B cell (primary cell): ENCODE results near the gene SPACA7. TPM values are rescaled to one million over a fixed set of nuclear protein-coding genes. Genes with fewer than 3 reads are reported as not detected.

Experiments
- ATAC-seq: fragments of 200-7000 bp; cut with Tn5 transposase; one replicate; pipeline ENCODE4 v1.10.0; 2021; ENCODE audit warnings: low read depth, mild to moderate bottlenecking, moderate number of reproducible peaks, moderate library complexity
- CTCF ChIA-PET: fragments of 350-600 bp; sonication (Branson Sonifier 250); formaldehyde crosslinking; loops from one replicate; lab custom pipeline; 2021; ENCODE audit warnings: antibody characterized with exemption, inconsistent platforms; lab: Charles Lee
- POLR2A ChIA-PET: fragments of 350-600 bp; sonication (Branson Sonifier 250); formaldehyde crosslinking; loops from one replicate; lab custom pipeline; 2021; ENCODE audit warnings: antibody characterized with exemption; lab: Charles Lee
- DNase-seq: peaks from one replicate; pipeline ENCODE4 v3.0.0; 2013
- H2AFZ ChIP-seq: 2 replicates; pipeline ENCODE4 v1.6.1; 2012; ENCODE audit warnings: mild to moderate bottlenecking, low read depth, low read length; ENCODE audit not compliant: insufficient read depth, poor library complexity, severe bottlenecking
- H3K27ac ChIP-seq, 2 donors: 1 replicate in 1 of 2; 2 replicates in 1 of 2; pipeline ENCODE4 v1.5.1; 2012 to 2013; ENCODE audit warnings: low read length in 2 of 2, mild to moderate bottlenecking in 2 of 2, moderate library complexity in 1 of 2
- H3K27me3 ChIP-seq, 4 experiments: fragments of 200-600 bp in 1 of 4; sonication (generic) in 1 of 4; replicated peaks in 1 of 4; 1 replicate in 2 of 4; 2 replicates in 2 of 4; pipeline versions ENCODE4 v1.6.1 to v1.7.0; 2013 to 2016; ENCODE audit warnings: low read length in 3 of 4, mild to moderate bottlenecking in 2 of 4, mixed read lengths in 1 of 4, moderate library complexity in 1 of 4; ENCODE audit not compliant: insufficient read depth in 4 of 4, control insufficient read depth in 3 of 4; ENCODE audit errors: control extremely low read depth in 1 of 4
- H3K36me3 ChIP-seq, 2 experiments: replicated peaks in 1 of 2; 1 replicate in 1 of 2; 2 replicates in 1 of 2; pipeline versions ENCODE4 v1.6.1 to v1.7.1; 2013; ENCODE audit warnings: low read length in 1 of 2; ENCODE audit not compliant: insufficient read depth in 2 of 2, control insufficient read depth in 1 of 2; ENCODE audit errors: control extremely low read depth in 1 of 2, extremely low read depth in 1 of 2
- H3K4me1 ChIP-seq, 2 donors: fragments of 200-600 bp in 1 of 2; sonication (generic) in 1 of 2; 1 replicate in 1 of 2; 2 replicates in 1 of 2; pipeline versions ENCODE4 v1.5.1 to v1.6.1; 2013 to 2017; ENCODE audit warnings: low read length in 2 of 2; ENCODE audit not compliant: control insufficient read depth in 2 of 2, insufficient read depth in 2 of 2
- H3K4me2 ChIP-seq: replicated peaks from 2 replicates; pipeline ENCODE3; 2012; ENCODE audit warnings: mild to moderate bottlenecking, low read depth, low read length; ENCODE audit not compliant: poor library complexity, severe bottlenecking
- H3K4me3 ChIP-seq, 5 experiments: fragments of 200-600 bp in 1 of 5; sonication (generic) in 1 of 5; 1 replicate in 3 of 5; 2 replicates in 2 of 5; pipeline versions ENCODE4 v1.5.1 to v1.7.0; 2011 to 2016; ENCODE audit warnings: low read length in 4 of 5, mild to moderate bottlenecking in 4 of 5, low read depth in 2 of 5, control low read depth in 1 of 5, moderate library complexity in 1 of 5; ENCODE audit not compliant: insufficient read depth in 1 of 5; ENCODE audit errors: control extremely low read depth in 1 of 5, extremely low read depth in 1 of 5
- H3K79me2 ChIP-seq: fragments of 200-600 bp; sonication (generic); one replicate; pipeline ENCODE4 v1.6.0; 2016; ENCODE audit warnings: low read length; ENCODE audit not compliant: control insufficient read depth, insufficient read depth
- H3K9ac ChIP-seq: fragments of 200-600 bp; sonication (generic); 2 replicates; pipeline ENCODE4 v1.6.1; 2017; ENCODE audit warnings: mild to moderate bottlenecking, low read length, moderate library complexity
- H3K9me3 ChIP-seq, 3 donors: one replicate each; pipeline versions ENCODE4 v1.6.1 to v1.7.1; 2013; ENCODE audit warnings: low read length in 2 of 3; ENCODE audit not compliant: control insufficient read depth in 2 of 3, insufficient read depth in 1 of 3; ENCODE audit errors: control extremely low read depth in 1 of 3
- H4K20me1 ChIP-seq: 2 replicates; pipeline ENCODE4 v1.6.0; 2012; ENCODE audit warnings: mild to moderate bottlenecking, low read length; ENCODE audit not compliant: insufficient read depth, control insufficient read depth, poor library complexity, severe bottlenecking
- H3K27ac Mint-ChIP-seq: one replicate; pipeline ENCODE4 v1.8.0; 2021; ENCODE audit warnings: mixed read lengths
- H3K27me3 Mint-ChIP-seq: one replicate; pipeline ENCODE4 v1.8.0; 2021; ENCODE audit warnings: mixed read lengths
- H3K4me1 Mint-ChIP-seq: one replicate; pipeline ENCODE4 v1.8.0; 2021; ENCODE audit warnings: mixed read lengths
- H3K4me3 Mint-ChIP-seq: one replicate; pipeline ENCODE4 v1.8.0; 2021; ENCODE audit warnings: mixed read lengths
- H3K9me3 Mint-ChIP-seq: one replicate; pipeline ENCODE4 v1.8.0; 2022; ENCODE audit warnings: mixed read lengths; ENCODE audit not compliant: insufficient read depth
- CTCF ChIP-seq: fragments of 200-600 bp; IDR thresholded peaks from one replicate; pipeline ENCODE4 v1.8.0; 2022; ENCODE audit warnings: antibody characterized with exemption, mild to moderate bottlenecking
- EZH2 ChIP-seq: IDR thresholded peaks from 2 replicates; pipeline ENCODE4 v1.6.1; 2012; ENCODE audit warnings: borderline replicate concordance, low read depth, mild to moderate bottlenecking, moderate library complexity, low read length; ENCODE audit not compliant: insufficient read depth, poor library complexity, severe bottlenecking
- WGBS: methylation state at CpG from one replicate; pipeline ENCODE4 v1.1.5; 2013; ENCODE audit warnings: missing lambda C conversion rate; ENCODE audit not compliant: insufficient coverage; 5-methylcytosine and 5-hydroxymethylcytosine counted together
- intact Hi-C: fragments of 100-400 bp; cut with micrococcal nuclease; formaldehyde crosslinking; loops from one replicate; pipeline ENCODE4 v1.10.0; 2022
- polyA plus RNA-seq: library from polyadenylated mRNA; depleted of rRNA; stranded (reverse); fragments of >200 nt; gene quantifications from 2 replicates; pipeline ENCODE4 v1.2.3, GENCODE V29; 2012
- total RNA-seq, 2 donors: library from RNA; stranded (reverse); fragments of 120-200 nt in 1 of 2; gene quantifications; 1 replicate in 1 of 2; 2 replicates in 1 of 2; pipeline versions ENCODE4 v1.2.3 to v1.2.4, GENCODE V29; 2013 to 2022

The SPACA7 gene
- total and polyA plus RNA-seq, 2 donors (not counting 1 experiment from before 2014, with no cell fraction given): not detected

- no peaks in the 10 kb centered on the region for H3K4me1 Mint-ChIP-seq
- no peaks in the 10 kb centered on the region for H4K20me1 ChIP-seq
- TF ChIP-seq EZH2 (no peak), CTCF (no peak)
- DNase-seq (no peak), ATAC-seq (no peak)
- H3K9me3 ChIP-seq: peaks cover 0 to 12% (median 8%) of the 10 kb centered on the region in 3 donors
- H3K79me2 ChIP-seq: no peaks in the 10 kb centered on the region
- H3K4me1 ChIP-seq: no peaks in the 10 kb centered on the region
- ChIA-PET POLR2A (no interaction called here), CTCF (no interaction called here)
- intact Hi-C loops: no loop called here
- H3K27me3 Mint-ChIP-seq: no peaks in the 10 kb centered on the region
- no peak overlapping the region for H3K4me2 ChIP-seq
- no peak overlapping the region for H3K27ac ChIP-seq
- peaks cover 8% of the 10 kb centered on the region for H3K9me3 Mint-ChIP-seq
- H3K9ac ChIP-seq: no peak overlapping the region
- H3K27me3 ChIP-seq: no peaks in the 10 kb centered on the region
- no peak overlapping the region for H3K27ac Mint-ChIP-seq
- no peak overlapping the region for H2AFZ ChIP-seq
- H3K36me3 ChIP-seq: no peaks in the 10 kb centered on the region
- H3K4me3 Mint-ChIP-seq: no peak overlapping the region
- WGBS: 92% methylated on average over 40 of the region's 40 CpGs
- no peak overlapping the region for H3K4me3 ChIP-seq
Measured at GRCh38 chr13:112466132-112467058, 90.2 kb downstream of the SPACA7 start.

DNA sequence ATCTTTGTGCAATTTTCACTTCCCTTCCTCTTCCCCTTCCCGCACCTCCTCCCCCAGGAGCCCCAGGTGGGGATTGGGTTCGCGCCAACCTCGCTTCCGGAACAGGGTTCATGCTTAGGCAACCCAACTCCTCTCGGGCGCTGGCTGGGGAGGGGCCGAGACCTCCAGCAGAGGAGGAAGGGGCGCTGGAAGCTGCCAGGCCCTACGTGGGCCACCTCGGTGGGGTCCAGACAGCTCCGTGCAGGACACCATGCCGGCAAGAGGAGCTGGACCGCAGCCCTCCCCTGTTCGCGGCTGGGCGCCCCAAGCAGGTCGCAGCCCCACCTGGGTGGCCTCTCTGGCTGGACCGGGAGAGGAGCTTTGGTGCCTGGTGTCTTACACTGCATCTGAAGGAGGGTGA, 91.1 kb downstream of the SPACA7 start:
- Histone ChIP-seq H3K36me3 (no peaks in the 10 kb centered on the region), H3K4me2 (no peak overlapping the region), H3K27me3 (no peaks in the 10 kb centered on the region), H3K9ac (no peak overlapping the region), H2AFZ (no peak overlapping the region), H4K20me1 (no peaks in the 10 kb centered on the region), H3K4me1 (no peaks in the 10 kb centered on the region), H3K4me3 (no peak overlapping the region), H3K79me2 (no peaks in the 10 kb centered on the region), H3K9me3 (peaks cover 0 to 5% (median 4%) of the 10 kb centered on the region in 3 donors), H3K27ac (no peak overlapping the region)
- ChIA-PET CTCF (interaction anchor here (0.7 kb wide), 1 partner anchor 140 kb away, joined by 3 read pairs; no protein-coding TSS in a partner anchor), POLR2A (no interaction called here)
- WGBS: 96% methylated on average over 18 of the region's 19 CpGs
- Mint-ChIP-seq H3K4me3 (no peak overlapping the region), H3K27ac (no peak overlapping the region), H3K9me3 (peaks cover 7% of the 10 kb centered on the region), H3K4me1 (no peaks in the 10 kb centered on the region), H3K27me3 (no peaks in the 10 kb centered on the region)
- ATAC-seq (no peak), DNase-seq (no peak)
- intact Hi-C loops: no loop called here
- TF ChIP-seq CTCF (no peak), EZH2 (no peak)
